Spleen (tissue), 11 donors: Measurements from ENCODE around the gene MAPK10. TPM values are rescaled to one million over a fixed set of nuclear protein-coding genes. Genes with fewer than 3 reads are reported as not detected.

Experiments
- DNase-seq: peaks from one replicate; pipeline ENCODE4 v3.0.0-alpha.2; 2020
- H3K27ac ChIP-seq, 8 donors: fragments of 200-600 bp; sonication (generic) in 7 of 8; 1 replicate in 4 of 8; 2 replicates in 4 of 8; pipeline versions ENCODE4 v1.5.0 to v1.8.0; 2016 to 2021; ENCODE audit warnings: inconsistent platforms in 4 of 8, mild to moderate bottlenecking in 4 of 8, moderate library complexity in 1 of 8
- H3K27me3 ChIP-seq, 7 donors: fragments of 200-600 bp; sonication (generic) in 6 of 7; replicated peaks in 1 of 7; 1 replicate in 4 of 7; 2 replicates in 3 of 7; pipeline versions ENCODE4 v1.5.0 to v1.8.0; 2016 to 2021; ENCODE audit warnings: inconsistent platforms in 3 of 7, mild to moderate bottlenecking in 1 of 7
- H3K36me3 ChIP-seq, 6 donors: fragments of 200-600 bp; sonication (generic) in 5 of 6; 1 replicate in 4 of 6; 2 replicates in 2 of 6; pipeline versions ENCODE4 v1.5.0 to v1.8.0; 2016 to 2021; ENCODE audit warnings: inconsistent platforms in 2 of 6
- H3K4me1 ChIP-seq, 6 donors: fragments of 200-600 bp; sonication (generic) in 5 of 6; 1 replicate in 3 of 6; 2 replicates in 3 of 6; pipeline versions ENCODE4 v1.5.0 to v1.8.0; 2016 to 2021; ENCODE audit warnings: inconsistent platforms in 3 of 6
- H3K4me3 ChIP-seq, 8 donors: fragments of 200-600 bp; sonication (generic) in 7 of 8; 1 replicate in 4 of 8; 2 replicates in 4 of 8; pipeline versions ENCODE4 v1.5.0 to v1.8.0; 2016 to 2021; ENCODE audit warnings: inconsistent platforms in 4 of 8, mild to moderate bottlenecking in 4 of 8, moderate library complexity in 2 of 8
- H3K9me3 ChIP-seq, 8 donors: fragments of 200-600 bp; sonication (generic) in 7 of 8; 1 replicate in 4 of 8; 2 replicates in 4 of 8; pipeline versions ENCODE4 v1.5.0 to v1.8.0; 2016 to 2021; ENCODE audit warnings: inconsistent platforms in 4 of 8
- POLR2A ChIP-seq, 3 donors: fragments of 450-650 bp; IDR thresholded peaks; one replicate each; pipeline ENCODE4 v1.5.1; 2017; ENCODE audit warnings: antibody characterized with exemption in 3 of 3, mild to moderate bottlenecking in 1 of 3
- POLR2AphosphoS5 ChIP-seq, 3 donors: sonication (generic); formaldehyde crosslinking; IDR thresholded peaks; one replicate each; pipeline ENCODE4 v1.5.1; 2017; ENCODE audit warnings: antibody characterized with exemption in 3 of 3
- WGBS, 5 donors: extraction: QIAGEN DNeasy Blood & Tissue Kit in 3 of 5; methylation state at CpG; one replicate each; pipeline versions ENCODE4 v1.1.5 to v1.1.7; 2013 to 2018; 5-methylcytosine and 5-hydroxymethylcytosine counted together
- intact Hi-C: fragments of 100-400 bp; cut with DNase I; formaldehyde crosslinking; loops from one replicate; pipeline ENCODE4 v1.15.0; 2023; ENCODE audit warnings: low total_unique reads
- polyA plus RNA-seq, 3 donors: library from polyadenylated mRNA; stranded (reverse); fragments of 200-250 nt; gene quantifications; one replicate each; pipeline ENCODE4 v1.2.1, GENCODE V29; 2013
- total RNA-seq, 7 donors: library from RNA; depleted of rRNA in 3 of 7; stranded (reverse); fragments of >200 nt in 3 of 7; fragmentation: NEBNext Ultra II Directional in 4 of 7; extraction: Animal tissue kit (Norgen Biotek cat#: 25700) in 4 of 7; gene quantifications; one replicate each; pipeline versions ENCODE4 v1.1.0 to v1.2.1, GENCODE V29; 2016 to 2021
- TF ChIP-seq, protein P1 (sequence below), 11 experiments: fragments of 200-600 bp in 7 of 11; fragments of 450-650 bp in 4 of 11; sonication (generic) in 4 of 11; IDR thresholded peaks in 8 of 11; conservative IDR thresholded peaks in 3 of 11; 1 replicate in 7 of 11; 2 replicates in 4 of 11; pipeline versions ENCODE4 v1.4.0 to v1.8.0; 2016 to 2021; ENCODE audit warnings: antibody characterized with exemption in 11 of 11, inconsistent platforms in 4 of 11, mild to moderate bottlenecking in 1 of 11
- donor health status: healthy with polysubstance abuse.
- donor health status: DM: no; HTN: no; CAD: no; lungs with moderate emphysema.
- donor health status: DM: no; HTN: no; CAD: no.
- donor health status: Bipolar disorder and iron deficiency.
- donor health status: healthy.
- donor health status: DM: no; HTN: no; CAD: no.
- donor health status: DM: yes; HTN: yes; CAD: no.

MAPK10 gene
- total and polyA plus RNA-seq, 10 donors: 3.0 to 40.6 (median 15.2) TPM

DNA sequence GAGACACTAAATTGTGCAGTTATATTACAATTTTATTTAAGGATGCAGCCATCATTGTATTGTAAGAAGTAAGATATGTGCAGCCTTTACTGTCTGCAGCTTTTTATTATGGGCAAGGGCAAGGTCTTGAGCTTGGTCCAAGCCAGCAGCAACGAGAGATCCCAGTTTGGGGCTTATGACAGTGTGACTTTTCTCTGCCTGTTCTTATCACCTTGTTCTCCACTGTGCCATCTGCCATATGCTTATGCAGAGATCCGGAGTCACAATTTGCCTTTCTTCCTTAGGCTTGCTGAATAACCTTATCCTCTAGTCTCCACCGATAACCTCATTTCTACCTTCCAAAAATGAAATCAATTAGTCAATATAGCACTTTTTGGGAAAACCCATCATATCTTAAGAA lies 30.4 kb downstream of the MAPK10 start:
- Histone ChIP-seq H3K4me3 (no peak overlapping the region), H3K9me3 (no peaks in the 10 kb centered on the region), H3K27ac (no peak overlapping the region), H3K4me1 (peaks cover 0 to 3% (median 0%) of the 10 kb centered on the region in 6 donors), H3K27me3 (no peaks in the 10 kb centered on the region), H3K36me3 (no peaks in the 10 kb centered on the region)
- 73 to 91% (median 85%) methylated on average over 3 of the region's 3 CpGs for WGBS, 5 donors
- intact Hi-C loops: no loop called here
- no peak for DNase-seq
- TF ChIP-seq, protein P1, sequence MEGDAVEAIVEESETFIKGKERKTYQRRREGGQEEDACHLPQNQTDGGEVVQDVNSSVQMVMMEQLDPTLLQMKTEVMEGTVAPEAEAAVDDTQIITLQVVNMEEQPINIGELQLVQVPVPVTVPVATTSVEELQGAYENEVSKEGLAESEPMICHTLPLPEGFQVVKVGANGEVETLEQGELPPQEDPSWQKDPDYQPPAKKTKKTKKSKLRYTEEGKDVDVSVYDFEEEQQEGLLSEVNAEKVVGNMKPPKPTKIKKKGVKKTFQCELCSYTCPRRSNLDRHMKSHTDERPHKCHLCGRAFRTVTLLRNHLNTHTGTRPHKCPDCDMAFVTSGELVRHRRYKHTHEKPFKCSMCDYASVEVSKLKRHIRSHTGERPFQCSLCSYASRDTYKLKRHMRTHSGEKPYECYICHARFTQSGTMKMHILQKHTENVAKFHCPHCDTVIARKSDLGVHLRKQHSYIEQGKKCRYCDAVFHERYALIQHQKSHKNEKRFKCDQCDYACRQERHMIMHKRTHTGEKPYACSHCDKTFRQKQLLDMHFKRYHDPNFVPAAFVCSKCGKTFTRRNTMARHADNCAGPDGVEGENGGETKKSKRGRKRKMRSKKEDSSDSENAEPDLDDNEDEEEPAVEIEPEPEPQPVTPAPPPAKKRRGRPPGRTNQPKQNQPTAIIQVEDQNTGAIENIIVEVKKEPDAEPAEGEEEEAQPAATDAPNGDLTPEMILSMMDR (IDR thresholded peaks at IDR 0.05 in 8 of 11, conservative IDR thresholded peaks at IDR 0.05 in 3 of 11): no peak

DNA sequence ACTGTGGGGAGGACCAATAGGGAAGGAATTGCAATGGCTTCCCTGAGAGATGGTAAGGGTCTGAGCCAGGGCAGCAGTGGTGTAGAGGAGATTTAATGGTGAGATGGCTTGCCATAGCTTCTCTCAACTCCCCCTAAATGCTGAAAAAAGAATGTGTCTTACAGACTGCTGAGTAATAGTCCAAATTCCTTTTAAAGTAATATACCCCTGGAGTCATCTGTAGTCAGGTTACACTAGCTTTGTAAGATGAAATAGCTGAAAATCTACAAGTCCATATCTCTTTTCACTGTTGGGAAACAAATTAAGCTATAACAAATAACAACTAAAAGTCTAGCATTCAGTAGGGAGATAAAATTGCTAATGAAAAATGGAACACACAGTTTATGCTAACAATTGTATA lies 33.5 kb downstream of the MAPK10 start:
- TF ChIP-seq POLR2A (IDR thresholded peaks at IDR 0.05) (no peak), POLR2AphosphoS5 (IDR thresholded peaks at IDR 0.05) (no peak)
- TF ChIP-seq, protein P1 (IDR thresholded peaks at IDR 0.05 in 8 of 11, conservative IDR thresholded peaks at IDR 0.05 in 3 of 11): no peak
- DNase-seq: no peak
- intact Hi-C loops: no loop called here

DNA sequence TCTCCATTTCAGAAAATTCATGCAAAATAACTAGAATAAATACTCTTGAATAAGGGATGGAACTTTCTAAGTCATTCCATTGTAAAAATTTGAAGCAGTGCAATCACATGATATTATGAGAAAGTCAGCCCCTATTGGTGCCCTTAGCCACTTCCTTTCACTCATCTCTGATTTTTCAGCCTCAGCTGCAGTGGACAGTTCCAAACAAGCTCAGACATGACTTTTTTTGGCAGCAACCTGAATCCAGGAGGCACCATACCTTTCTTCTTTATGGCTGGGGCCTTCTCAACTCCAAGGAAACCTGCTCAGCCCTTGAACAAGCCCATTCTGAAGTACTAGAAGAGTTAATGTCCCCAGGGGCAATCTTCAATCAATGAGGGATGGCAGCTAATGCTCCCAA lies 40.5 kb downstream of the MAPK10 start:
- intact Hi-C loops: no loop called here
- DNase-seq: no peak
- Histone ChIP-seq H3K36me3 (no peaks in the 10 kb centered on the region), H3K9me3 (no peaks in the 10 kb centered on the region), H3K27ac (no peak overlapping the region), H3K4me3 (no peak overlapping the region), H3K4me1 (no peaks in the 10 kb centered on the region), H3K27me3 (no peaks in the 10 kb centered on the region)
- TF ChIP-seq POLR2AphosphoS5 (IDR thresholded peaks at IDR 0.05) (no peak), POLR2A (IDR thresholded peaks at IDR 0.05) (no peak)
- TF ChIP-seq, protein P1 (IDR thresholded peaks at IDR 0.05 in 8 of 11, conservative IDR thresholded peaks at IDR 0.05 in 3 of 11): no peak

More for the DNA sequence above, 33.5 kb downstream of the MAPK10 start:
- Histone ChIP-seq H3K4me3 (no peak overlapping the region), H3K36me3 (no peaks in the 10 kb centered on the region), H3K9me3 (no peaks in the 10 kb centered on the region), H3K27me3 (no peaks in the 10 kb centered on the region), H3K27ac (no peak overlapping the region), H3K4me1 (peaks cover 0 to 3% (median 0%) of the 10 kb centered on the region in 6 donors)

DNA sequence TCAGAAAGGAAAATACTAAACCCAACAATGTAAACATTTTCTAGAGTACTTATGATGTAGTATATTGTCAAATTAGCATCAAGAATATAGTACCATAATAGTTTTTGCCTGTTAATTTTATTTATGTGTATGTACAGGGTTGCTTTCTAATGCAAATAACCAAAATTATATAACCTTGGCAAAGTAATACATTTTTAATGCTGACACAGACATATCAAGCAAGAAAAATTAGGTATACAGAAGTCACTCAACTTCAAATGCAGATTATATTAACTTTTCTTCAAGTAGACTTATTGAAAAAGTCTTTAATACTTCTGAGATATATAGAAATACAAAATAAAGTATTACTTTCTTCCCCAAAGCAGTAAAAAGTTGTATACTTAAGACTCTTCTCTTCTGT lies 44.3 kb downstream of the MAPK10 start:
- Histone ChIP-seq H3K27me3 (no peaks in the 10 kb centered on the region), H3K36me3 (no peaks in the 10 kb centered on the region)
- intact Hi-C loops: no loop called here

More for the DNA sequence above, 44.3 kb downstream of the MAPK10 start:
- H3K4me3 ChIP-seq: no peak overlapping the region
- no peak overlapping the region for H3K27ac ChIP-seq
- H3K9me3 ChIP-seq: no peaks in the 10 kb centered on the region
- TF ChIP-seq POLR2AphosphoS5 (IDR thresholded peaks at IDR 0.05) (no peak), POLR2A (IDR thresholded peaks at IDR 0.05) (no peak)
- TF ChIP-seq, protein P1 (IDR thresholded peaks at IDR 0.05 in 8 of 11, conservative IDR thresholded peaks at IDR 0.05 in 3 of 11): no peak
- H3K4me1 ChIP-seq: no peaks in the 10 kb centered on the region
- DNase-seq: no peak
